H9 (cell line): ENCODE data around the gene INPP5A. TPM values are rescaled to one million over a fixed set of nuclear protein-coding genes. Genes with fewer than 3 reads are reported as not detected.

ENCODE experiments used
- DNase-seq: peaks from one replicate; pipeline ENCODE4 v3.0.0-alpha.2; 2017
- H2AFZ ChIP-seq: one replicate; pipeline ENCODE4 v1.6.1; 2013; ENCODE audit warnings: mild to moderate bottlenecking, low read length, control low read depth, moderate library complexity
- H2AK5ac ChIP-seq: 2 replicates; pipeline ENCODE4 v1.6.1; 2013; ENCODE audit warnings: low read length, control low read depth, mixed read lengths; ENCODE audit not compliant: insufficient read length
- H2BK120ac ChIP-seq: one replicate; pipeline ENCODE4 v1.6.1; 2013; ENCODE audit warnings: low read depth, mild to moderate bottlenecking, low read length, control low read depth, inconsistent platforms; ENCODE audit not compliant: poor library complexity, severe bottlenecking
- H2BK12ac ChIP-seq: 2 replicates; pipeline ENCODE4 v1.6.1; 2013; ENCODE audit warnings: low read length, control low read depth, mixed read lengths, low read depth; ENCODE audit not compliant: insufficient read length
- H2BK15ac ChIP-seq: 2 replicates; pipeline ENCODE4 v1.6.1; 2013; ENCODE audit warnings: low read depth, low read length, control low read depth
- H2BK20ac ChIP-seq: one replicate; pipeline ENCODE4 v1.6.1; 2013; ENCODE audit warnings: low read depth, mild to moderate bottlenecking, low read length, control low read depth, inconsistent platforms; ENCODE audit not compliant: poor library complexity, severe bottlenecking
- H2BK5ac ChIP-seq: 2 replicates; pipeline ENCODE4 v1.6.1; 2013; ENCODE audit warnings: low read length, control low read depth, mixed read lengths; ENCODE audit not compliant: insufficient read length
- H3K14ac ChIP-seq: 2 replicates; pipeline ENCODE4 v1.6.1; 2013; ENCODE audit warnings: low read length, control low read depth; ENCODE audit not compliant: insufficient read depth
- H3K18ac ChIP-seq: 2 replicates; pipeline ENCODE4 v1.6.1; 2013; ENCODE audit warnings: low read depth, mild to moderate bottlenecking, mixed read lengths, low read length, control low read depth; ENCODE audit not compliant: insufficient read length
- H3K23ac ChIP-seq: 2 replicates; pipeline ENCODE4 v1.6.1; 2013; ENCODE audit warnings: low read length, control low read depth, mixed read lengths, low read depth; ENCODE audit not compliant: insufficient read length
- H3K23me2 ChIP-seq: 2 replicates; pipeline ENCODE4 v1.6.1; 2013; ENCODE audit warnings: low read depth, mild to moderate bottlenecking, mixed read lengths, low read length, control low read depth; ENCODE audit not compliant: insufficient read length, poor library complexity, severe bottlenecking
- H3K27ac ChIP-seq: 2 replicates; pipeline ENCODE4 v1.5.1; 2013; ENCODE audit warnings: low read length, control low read depth, mixed read lengths, low read depth; ENCODE audit not compliant: insufficient read length
- H3K27me3 ChIP-seq: 2 replicates; pipeline ENCODE4 v1.6.1; 2013; ENCODE audit warnings: low read length, control low read depth, inconsistent platforms; ENCODE audit not compliant: insufficient read depth
- H3K4ac ChIP-seq: 2 replicates; pipeline ENCODE4 v1.6.1; 2013; ENCODE audit warnings: low read depth, mild to moderate bottlenecking, control low read depth, inconsistent platforms, low read length, moderate library complexity
- H3K4me1 ChIP-seq: 2 replicates; pipeline ENCODE4 v1.6.1; 2013; ENCODE audit warnings: low read length, control low read depth, inconsistent platforms; ENCODE audit not compliant: insufficient read depth
- H3K4me2 ChIP-seq: 2 replicates; pipeline ENCODE4 v1.6.1; 2013; ENCODE audit warnings: low read length, control low read depth, mixed read lengths; ENCODE audit not compliant: insufficient read length, insufficient read depth
- H3K56ac ChIP-seq: 2 replicates; pipeline ENCODE4 v1.6.1; 2013; ENCODE audit warnings: low read depth, mild to moderate bottlenecking, mixed read lengths, low read length, control low read depth; ENCODE audit not compliant: insufficient read length
- H3K79me1 ChIP-seq: 2 replicates; pipeline ENCODE4 v1.6.1; 2013; ENCODE audit warnings: low read depth, mild to moderate bottlenecking, moderate library complexity, low read length, control low read depth, inconsistent platforms; ENCODE audit not compliant: insufficient read depth, poor library complexity, severe bottlenecking
- H3K79me2 ChIP-seq: 2 replicates; pipeline ENCODE4 v1.6.1; 2013; ENCODE audit warnings: low read length, control low read depth, inconsistent platforms; ENCODE audit not compliant: insufficient read depth
- H3K9ac ChIP-seq: 2 replicates; pipeline ENCODE4 v1.6.1; 2013; ENCODE audit warnings: low read length, control low read depth, mixed read lengths; ENCODE audit not compliant: insufficient read length; ENCODE audit errors: extremely low read depth
- H3K9me3 ChIP-seq: one replicate; pipeline ENCODE4 v1.6.1; 2013; ENCODE audit warnings: low read depth, low read length, inconsistent platforms; ENCODE audit not compliant: control insufficient read depth
- H3T11ph ChIP-seq: one replicate; pipeline ENCODE4 v1.6.1; 2013; ENCODE audit warnings: mild to moderate bottlenecking, low read length, control low read depth, inconsistent platforms
- H4K20me1 ChIP-seq: one replicate; pipeline ENCODE4 v1.6.1; 2013; ENCODE audit not compliant: control insufficient read depth, insufficient read length, insufficient read depth
- H4K5ac ChIP-seq: 2 replicates; pipeline ENCODE4 v1.6.1; 2013; ENCODE audit warnings: low read depth, mild to moderate bottlenecking, mixed read lengths, low read length, control low read depth; ENCODE audit not compliant: insufficient read length
- H4K8ac ChIP-seq: replicated peaks from 2 replicates; pipeline ENCODE4 v1.6.1; 2013; ENCODE audit warnings: low read length, control low read depth, mixed read lengths, low read depth; ENCODE audit not compliant: insufficient read length
- H4K91ac ChIP-seq: 2 replicates; pipeline ENCODE4 v1.6.1; 2013; ENCODE audit warnings: low read depth, mild to moderate bottlenecking, moderate library complexity, mixed read lengths, low read length, control low read depth; ENCODE audit not compliant: insufficient read length
- H3K27ac Mint-ChIP-seq, 3 experiments: 2 replicates in 2 of 3; 3 replicates in 1 of 3; pipeline ENCODE4 v1.8.0; 2020 to 2021; ENCODE audit warnings: mixed read lengths in 3 of 3, mild to moderate bottlenecking in 1 of 3, moderate library complexity in 1 of 3
- H3K27me3 Mint-ChIP-seq: 2 replicates; pipeline ENCODE4 v1.8.0; 2021; ENCODE audit warnings: low read depth, mild to moderate bottlenecking, moderate library complexity, mixed read lengths
- H3K36me3 Mint-ChIP-seq, 3 experiments: 2 replicates in 2 of 3; 3 replicates in 1 of 3; pipeline ENCODE4 v1.8.0; 2020 to 2021; ENCODE audit warnings: low read depth in 3 of 3, mixed read lengths in 3 of 3; ENCODE audit not compliant: insufficient read depth in 1 of 3
- H3K4me1 Mint-ChIP-seq, 2 experiments: 2 replicates each; pipeline ENCODE4 v1.8.0; 2020; ENCODE audit warnings: mixed read lengths in 2 of 2
- H3K4me3 Mint-ChIP-seq, 2 experiments: 2 replicates in 1 of 2; 3 replicates in 1 of 2; pipeline ENCODE4 v1.8.0; 2020 to 2021; ENCODE audit warnings: mild to moderate bottlenecking in 2 of 2, mixed read lengths in 2 of 2, moderate library complexity in 1 of 2
- H3K9me3 Mint-ChIP-seq, 2 experiments: 2 replicates in 1 of 2; 3 replicates in 1 of 2; pipeline ENCODE4 v1.8.0; 2020; ENCODE audit warnings: mild to moderate bottlenecking in 2 of 2, mixed read lengths in 2 of 2, moderate library complexity in 1 of 2
- CTCF ChIP-seq: fragments of 200-600 bp; sonication (generic); conservative IDR thresholded peaks from 3 replicates; pipeline ENCODE4 v1.8.0; 2021; ENCODE audit warnings: antibody characterized with exemption, mild to moderate bottlenecking
- WGBS: extraction: QIAGEN DNeasy Blood & Tissue Kit; methylation state at CpG from one replicate; pipeline ENCODE4 v1.1.7; 2013; ENCODE audit warnings: missing lambda C conversion rate, low lambda C conversion rate, mixed read lengths; ENCODE audit not compliant: insufficient read length; ENCODE audit errors: extremely low coverage; 5-methylcytosine and 5-hydroxymethylcytosine counted together
- total RNA-seq: library from RNA; stranded (reverse); gene quantifications from 2 replicates; pipeline ENCODE4 v1.2.1, GENCODE V29; 2021

INPP5A gene
- total RNA-seq, 1 experiment from 2014 or later = 17.7 TPM

GRCh38 chr10:132812520-132812919 lies 274.9 kb downstream of the INPP5A start:
- Histone ChIP-seq H3K79me2 (no peaks in the 10 kb centered on the region), H4K91ac (no peak overlapping the region), H3K14ac (no peak overlapping the region), H3K9me3 (no peaks in the 10 kb centered on the region), H3K18ac (no peak overlapping the region), H2BK12ac (no peak overlapping the region), H2AFZ (no peak overlapping the region), H2BK5ac (no peak overlapping the region), H2AK5ac (no peak overlapping the region), H3K23ac (no peak overlapping the region), H2BK15ac (no peak overlapping the region), H4K8ac (no peak overlapping the region), H2BK120ac (no peak overlapping the region), H3K4me2 (no peak overlapping the region), H4K20me1 (no peaks in the 10 kb centered on the region), H2BK20ac (no peak overlapping the region), H3T11ph (no peak overlapping the region), H3K4me1 (no peaks in the 10 kb centered on the region), H3K56ac (no peak overlapping the region), H3K9ac (no peak overlapping the region), H4K5ac (no peak overlapping the region), H3K23me2 (no peaks in the 10 kb centered on the region), H3K79me1 (no peaks in the 10 kb centered on the region), H3K4ac (no peak overlapping the region), H3K27me3 (no peaks in the 10 kb centered on the region), H3K27ac (no peak overlapping the region)
- WGBS = no CpG with 5 or more reads among the region's 11 CpGs
- no peak for TF ChIP-seq CTCF
- H3K27me3 Mint-ChIP-seq = peaks cover 2% of the 10 kb centered on the region
- no peak overlapping the region for H3K27ac Mint-ChIP-seq
- no peak for DNase-seq
- H3K4me1 Mint-ChIP-seq = 0 out of 4 replicates have a peak, but pooled peaks cover 0 to 5% of the 10 kb centered on the region in 2 experiments
- no peaks in the 10 kb centered on the region; a peak in 1 of 7 replicates for H3K36me3 Mint-ChIP-seq
- no peak overlapping the region for H3K4me3 Mint-ChIP-seq
- no peaks in the 10 kb centered on the region; a peak in 1 of 5 replicates for H3K9me3 Mint-ChIP-seq
